ENCODE data around the gene RPL27. TPM values are rescaled to one million over a fixed set of nuclear protein-coding genes. Genes with fewer than 3 reads are reported as not detected.

Gene RPL27
- total and polyA plus RNA-seq, 2 of the 13 experiments (the other 11 are each of a cell fraction or from before 2014, with no cell fraction given), result 1,585 to 5,840 TPM

DNA sequence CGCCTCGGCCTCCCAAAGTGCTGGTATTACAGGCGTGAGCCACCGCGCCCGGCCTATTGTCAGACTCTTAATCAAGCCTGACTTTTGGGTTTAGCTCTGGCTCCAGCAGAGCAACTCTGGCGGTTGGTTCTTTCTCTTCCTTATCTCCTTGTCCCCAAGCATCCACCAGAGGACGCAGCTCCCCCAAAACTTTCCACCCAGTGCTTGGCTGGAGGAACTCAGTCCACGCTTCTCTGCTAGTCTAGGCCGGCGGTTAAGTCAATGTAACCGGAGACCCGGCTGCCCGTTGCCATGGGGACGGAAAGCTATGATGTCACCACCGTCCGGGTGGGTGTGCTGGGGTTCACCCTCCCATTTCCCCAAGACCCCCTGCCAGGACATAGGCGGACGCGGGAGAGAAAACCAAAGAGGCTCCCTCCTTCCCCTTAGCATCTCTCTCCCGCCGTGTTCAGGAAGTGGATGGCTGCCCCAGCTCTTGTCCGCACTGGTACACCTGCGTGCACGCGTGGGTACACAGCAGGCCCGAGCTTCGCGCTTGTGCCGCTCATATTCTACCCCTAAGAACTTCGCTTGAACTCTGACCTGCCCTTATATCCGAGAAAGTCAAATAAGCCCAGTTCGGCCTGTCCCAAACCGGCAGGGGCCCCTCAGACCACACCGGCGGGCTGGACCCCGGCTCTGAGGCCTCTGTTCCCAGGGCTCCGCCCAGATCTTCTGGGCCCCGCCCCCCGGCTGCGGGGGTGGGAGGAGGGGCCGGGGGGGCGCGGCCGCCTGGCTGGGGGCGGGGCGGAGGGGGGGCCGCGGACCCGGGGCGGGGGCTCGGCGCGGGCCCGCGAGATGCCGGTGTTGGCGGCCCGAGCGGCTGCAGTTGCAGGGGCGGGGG, 26.4 kb downstream of the RPL27 start, which contains the start of gene RND2 (continued):
- peak; percentile 55; the same call in 1 of the 2 replicates for TF ChIP-seq ZNF839 (CRISPR knock-in tag; IDR thresholded peaks at IDR 0.05; ENCODE audit: borderline replicate concordance)
- TF ChIP-seq ZNF530 (CRISPR knock-in tag; IDR thresholded peaks at IDR 0.05; ENCODE audit: low read depth), result no peak
- TF ChIP-seq, protein P1, sequence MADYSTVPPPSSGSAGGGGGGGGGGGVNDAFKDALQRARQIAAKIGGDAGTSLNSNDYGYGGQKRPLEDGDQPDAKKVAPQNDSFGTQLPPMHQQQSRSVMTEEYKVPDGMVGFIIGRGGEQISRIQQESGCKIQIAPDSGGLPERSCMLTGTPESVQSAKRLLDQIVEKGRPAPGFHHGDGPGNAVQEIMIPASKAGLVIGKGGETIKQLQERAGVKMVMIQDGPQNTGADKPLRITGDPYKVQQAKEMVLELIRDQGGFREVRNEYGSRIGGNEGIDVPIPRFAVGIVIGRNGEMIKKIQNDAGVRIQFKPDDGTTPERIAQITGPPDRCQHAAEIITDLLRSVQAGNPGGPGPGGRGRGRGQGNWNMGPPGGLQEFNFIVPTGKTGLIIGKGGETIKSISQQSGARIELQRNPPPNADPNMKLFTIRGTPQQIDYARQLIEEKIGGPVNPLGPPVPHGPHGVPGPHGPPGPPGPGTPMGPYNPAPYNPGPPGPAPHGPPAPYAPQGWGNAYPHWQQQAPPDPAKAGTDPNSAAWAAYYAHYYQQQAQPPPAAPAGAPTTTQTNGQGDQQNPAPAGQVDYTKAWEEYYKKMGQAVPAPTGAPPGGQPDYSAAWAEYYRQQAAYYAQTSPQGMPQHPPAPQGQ (CRISPR knock-in tag; IDR thresholded peaks at IDR 0.05; ENCODE audit: borderline replicate concordance), result no peak
- TF ChIP-seq, protein P2, sequence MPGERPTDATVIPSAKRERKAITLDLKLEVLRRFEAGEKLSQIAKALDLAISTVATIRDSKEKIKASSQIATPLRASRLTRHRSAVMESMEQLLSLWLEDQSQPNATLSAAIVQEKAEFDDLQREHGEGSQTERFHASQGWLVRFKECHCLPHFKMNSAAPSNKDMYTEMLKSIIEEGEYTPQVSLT (CRISPR knock-in tag; IDR thresholded peaks at IDR 0.05; ENCODE audit: borderline replicate concordance, low read depth), result no peak
- TF ChIP-seq ZNF619 (CRISPR knock-in tag; IDR thresholded peaks at IDR 0.05), result peak; percentile 89; the same call in 1 of the 2 replicates
- TF ChIP-seq, protein P3, sequence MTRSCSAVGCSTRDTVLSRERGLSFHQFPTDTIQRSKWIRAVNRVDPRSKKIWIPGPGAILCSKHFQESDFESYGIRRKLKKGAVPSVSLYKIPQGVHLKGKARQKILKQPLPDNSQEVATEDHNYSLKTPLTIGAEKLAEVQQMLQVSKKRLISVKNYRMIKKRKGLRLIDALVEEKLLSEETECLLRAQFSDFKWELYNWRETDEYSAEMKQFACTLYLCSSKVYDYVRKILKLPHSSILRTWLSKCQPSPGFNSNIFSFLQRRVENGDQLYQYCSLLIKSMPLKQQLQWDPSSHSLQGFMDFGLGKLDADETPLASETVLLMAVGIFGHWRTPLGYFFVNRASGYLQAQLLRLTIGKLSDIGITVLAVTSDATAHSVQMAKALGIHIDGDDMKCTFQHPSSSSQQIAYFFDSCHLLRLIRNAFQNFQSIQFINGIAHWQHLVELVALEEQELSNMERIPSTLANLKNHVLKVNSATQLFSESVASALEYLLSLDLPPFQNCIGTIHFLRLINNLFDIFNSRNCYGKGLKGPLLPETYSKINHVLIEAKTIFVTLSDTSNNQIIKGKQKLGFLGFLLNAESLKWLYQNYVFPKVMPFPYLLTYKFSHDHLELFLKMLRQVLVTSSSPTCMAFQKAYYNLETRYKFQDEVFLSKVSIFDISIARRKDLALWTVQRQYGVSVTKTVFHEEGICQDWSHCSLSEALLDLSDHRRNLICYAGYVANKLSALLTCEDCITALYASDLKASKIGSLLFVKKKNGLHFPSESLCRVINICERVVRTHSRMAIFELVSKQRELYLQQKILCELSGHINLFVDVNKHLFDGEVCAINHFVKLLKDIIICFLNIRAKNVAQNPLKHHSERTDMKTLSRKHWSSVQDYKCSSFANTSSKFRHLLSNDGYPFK (CRISPR knock-in tag; IDR thresholded peaks at IDR 0.05; ENCODE audit: borderline replicate concordance), result peak; percentile 68; the same call in 1 of the 2 replicates
- TF ChIP-seq CREB1 (IDR thresholded peaks at IDR 0.05), result peak; percentile 39; the same call in 1 of the 2 replicates
- TF ChIP-seq CREB1 (CRISPR knock-in tag; IDR thresholded peaks at IDR 0.05), result no peak
- no peak for TF ChIP-seq ZNF282 (IDR thresholded peaks at IDR 0.05; ENCODE audit: partially characterized antibody)
- no peak for TF ChIP-seq MED8 (CRISPR knock-in tag; IDR thresholded peaks at IDR 0.05; ENCODE audit: insufficient replicate concordance)
- peak; percentile 73 for TF ChIP-seq GATAD1 (CRISPR knock-in tag; IDR thresholded peaks at IDR 0.05)
- TF ChIP-seq ZNF224 (CRISPR knock-in tag; IDR thresholded peaks at IDR 0.05), result 0 out of 2 replicates have a peak, but pooled peaks have one; percentile 54
- TF ChIP-seq ZNF124 (CRISPR knock-in tag; IDR thresholded peaks at IDR 0.05), result peak; percentile 44; the same call in 1 of the 2 replicates
- TF ChIP-seq, protein P4, sequence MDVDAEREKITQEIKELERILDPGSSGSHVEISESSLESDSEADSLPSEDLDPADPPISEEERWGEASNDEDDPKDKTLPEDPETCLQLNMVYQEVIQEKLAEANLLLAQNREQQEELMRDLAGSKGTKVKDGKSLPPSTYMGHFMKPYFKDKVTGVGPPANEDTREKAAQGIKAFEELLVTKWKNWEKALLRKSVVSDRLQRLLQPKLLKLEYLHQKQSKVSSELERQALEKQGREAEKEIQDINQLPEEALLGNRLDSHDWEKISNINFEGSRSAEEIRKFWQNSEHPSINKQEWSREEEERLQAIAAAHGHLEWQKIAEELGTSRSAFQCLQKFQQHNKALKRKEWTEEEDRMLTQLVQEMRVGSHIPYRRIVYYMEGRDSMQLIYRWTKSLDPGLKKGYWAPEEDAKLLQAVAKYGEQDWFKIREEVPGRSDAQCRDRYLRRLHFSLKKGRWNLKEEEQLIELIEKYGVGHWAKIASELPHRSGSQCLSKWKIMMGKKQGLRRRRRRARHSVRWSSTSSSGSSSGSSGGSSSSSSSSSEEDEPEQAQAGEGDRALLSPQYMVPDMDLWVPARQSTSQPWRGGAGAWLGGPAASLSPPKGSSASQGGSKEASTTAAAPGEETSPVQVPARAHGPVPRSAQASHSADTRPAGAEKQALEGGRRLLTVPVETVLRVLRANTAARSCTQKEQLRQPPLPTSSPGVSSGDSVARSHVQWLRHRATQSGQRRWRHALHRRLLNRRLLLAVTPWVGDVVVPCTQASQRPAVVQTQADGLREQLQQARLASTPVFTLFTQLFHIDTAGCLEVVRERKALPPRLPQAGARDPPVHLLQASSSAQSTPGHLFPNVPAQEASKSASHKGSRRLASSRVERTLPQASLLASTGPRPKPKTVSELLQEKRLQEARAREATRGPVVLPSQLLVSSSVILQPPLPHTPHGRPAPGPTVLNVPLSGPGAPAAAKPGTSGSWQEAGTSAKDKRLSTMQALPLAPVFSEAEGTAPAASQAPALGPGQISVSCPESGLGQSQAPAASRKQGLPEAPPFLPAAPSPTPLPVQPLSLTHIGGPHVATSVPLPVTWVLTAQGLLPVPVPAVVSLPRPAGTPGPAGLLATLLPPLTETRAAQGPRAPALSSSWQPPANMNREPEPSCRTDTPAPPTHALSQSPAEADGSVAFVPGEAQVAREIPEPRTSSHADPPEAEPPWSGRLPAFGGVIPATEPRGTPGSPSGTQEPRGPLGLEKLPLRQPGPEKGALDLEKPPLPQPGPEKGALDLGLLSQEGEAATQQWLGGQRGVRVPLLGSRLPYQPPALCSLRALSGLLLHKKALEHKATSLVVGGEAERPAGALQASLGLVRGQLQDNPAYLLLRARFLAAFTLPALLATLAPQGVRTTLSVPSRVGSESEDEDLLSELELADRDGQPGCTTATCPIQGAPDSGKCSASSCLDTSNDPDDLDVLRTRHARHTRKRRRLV (CRISPR knock-in tag; IDR thresholded peaks at IDR 0.05), result peak; percentile 68; the same call in 1 of the 2 replicates
- peak; percentile 65 for TF ChIP-seq ZNF274 (CRISPR knock-in tag; IDR thresholded peaks at IDR 0.05)
- no peak for TF ChIP-seq ZNF496 (CRISPR knock-in tag; IDR thresholded peaks at IDR 0.05; ENCODE audit: insufficient replicate concordance)

Data from HepG2 (cell line).